GM19372 (cell line): ENCODE data around the gene MID1.

ENCODE experiments used
- ATAC-seq: cut with Tn5 transposase; IDR thresholded peaks from one replicate; pipeline ENCODE4 v1.9.1; 2021; ENCODE audit warnings: mild to moderate bottlenecking, low read depth, moderate library complexity; ENCODE audit not compliant: unreplicated experiment

The MID1 gene

DNA sequence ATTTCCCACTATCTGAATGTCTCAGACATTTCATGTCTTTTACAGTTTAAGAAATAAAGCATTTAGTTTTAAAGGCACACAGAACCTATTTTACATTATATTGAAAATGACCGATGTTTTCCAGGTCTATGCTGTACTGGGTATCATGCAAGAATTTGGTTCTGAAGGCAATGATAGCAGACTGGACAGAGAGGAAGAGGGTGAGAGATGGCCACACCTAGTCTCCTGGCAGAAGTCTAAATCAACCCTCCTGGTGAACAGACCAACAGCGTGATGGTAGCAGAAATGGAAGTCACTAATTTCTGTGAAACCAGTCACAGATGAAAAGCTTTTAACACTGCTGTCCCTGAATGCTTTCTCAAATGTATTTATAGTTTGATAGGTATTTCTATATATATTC is 41.9 kb downstream of the MID1 start:
- no peak for ATAC-seq

DNA sequence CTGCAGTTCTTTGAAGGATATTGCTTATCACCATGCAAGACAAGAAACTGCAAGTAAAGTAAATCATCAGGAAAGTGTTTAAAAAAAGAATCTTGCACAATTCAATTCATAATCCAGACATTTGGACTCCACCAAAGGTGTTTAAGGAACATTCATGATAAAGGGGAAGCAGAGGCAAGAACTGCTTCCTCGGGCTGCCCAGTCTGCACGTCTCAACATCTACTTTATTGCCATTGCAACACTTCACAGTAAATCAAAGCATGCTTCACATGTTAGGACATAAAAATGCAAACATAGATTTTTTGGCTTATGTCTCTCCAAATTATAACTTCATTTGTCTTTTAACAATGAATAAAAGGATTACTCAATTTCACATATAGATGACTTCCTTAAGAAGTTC is 42.5 kb downstream of the MID1 start:
- ATAC-seq = no peak

DNA sequence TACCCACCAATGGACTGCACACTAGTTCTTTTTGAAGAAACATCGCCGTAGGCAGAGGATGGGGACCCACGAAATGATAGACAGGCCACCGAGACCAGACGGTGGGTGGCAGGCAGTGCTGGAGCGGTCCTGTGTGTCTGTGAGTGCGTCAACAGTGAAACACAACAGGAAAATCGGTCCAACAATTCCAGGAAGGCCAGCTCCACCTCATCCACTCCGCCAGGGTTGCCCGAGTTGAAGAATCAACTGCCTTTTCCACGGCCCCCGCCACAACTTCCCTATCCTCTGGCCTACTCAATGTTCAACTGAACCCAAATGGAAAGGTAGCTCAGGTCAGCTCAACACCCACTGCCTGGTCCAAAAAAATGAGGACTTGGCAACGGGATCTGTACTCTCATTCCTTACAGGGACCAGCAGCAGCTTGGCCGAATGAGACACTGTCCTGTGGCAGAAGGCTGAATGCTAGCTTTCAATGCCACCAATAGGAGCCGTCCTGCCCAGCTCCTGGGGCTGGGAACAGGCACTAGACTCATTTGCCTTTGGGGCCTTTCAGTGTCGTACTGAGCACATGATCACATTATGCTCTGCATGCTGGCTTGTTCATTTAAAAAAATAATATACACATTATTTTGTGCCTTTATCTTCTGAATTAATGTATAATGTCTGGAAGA is 43.5 kb downstream of the MID1 start:
- no peak for ATAC-seq

DNA sequence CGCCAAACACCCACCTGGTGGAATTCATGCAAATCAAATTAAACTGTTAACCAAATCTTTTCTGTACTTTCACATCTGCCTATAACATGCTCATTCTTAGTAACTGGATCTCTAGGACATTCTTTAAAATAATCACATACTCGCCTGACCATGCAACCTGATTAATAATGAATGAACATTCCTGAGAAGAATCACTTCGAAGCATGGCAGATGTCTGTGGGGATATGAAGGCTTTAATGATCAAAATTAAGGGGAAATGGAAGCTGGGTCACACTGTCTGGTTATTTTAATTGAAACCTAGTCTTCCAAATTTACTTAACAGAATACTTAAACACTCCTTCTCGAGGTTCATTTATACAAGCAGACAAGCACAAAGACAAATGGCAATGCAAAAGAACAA is 44.2 kb downstream of the MID1 start:
- ATAC-seq = no peak

DNA sequence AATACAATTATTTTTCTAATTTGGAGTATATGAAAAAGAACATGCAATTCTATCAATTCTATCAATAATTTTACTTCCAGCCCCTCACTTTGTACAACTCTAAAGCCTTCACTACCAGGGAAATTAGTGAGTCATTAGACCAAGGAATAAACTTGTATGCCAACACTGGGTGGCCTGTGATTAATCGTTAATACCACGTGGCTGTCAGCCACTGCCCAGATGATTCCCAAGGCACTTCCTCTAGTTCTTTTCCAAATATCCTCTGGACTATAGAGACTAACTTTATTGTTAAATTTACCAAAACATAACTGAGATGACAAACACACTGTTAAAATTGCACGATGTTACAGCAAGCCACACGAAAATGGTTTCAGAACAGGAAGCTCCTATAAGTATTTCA is 45.7 kb downstream of the MID1 start:
- no peak for ATAC-seq

DNA sequence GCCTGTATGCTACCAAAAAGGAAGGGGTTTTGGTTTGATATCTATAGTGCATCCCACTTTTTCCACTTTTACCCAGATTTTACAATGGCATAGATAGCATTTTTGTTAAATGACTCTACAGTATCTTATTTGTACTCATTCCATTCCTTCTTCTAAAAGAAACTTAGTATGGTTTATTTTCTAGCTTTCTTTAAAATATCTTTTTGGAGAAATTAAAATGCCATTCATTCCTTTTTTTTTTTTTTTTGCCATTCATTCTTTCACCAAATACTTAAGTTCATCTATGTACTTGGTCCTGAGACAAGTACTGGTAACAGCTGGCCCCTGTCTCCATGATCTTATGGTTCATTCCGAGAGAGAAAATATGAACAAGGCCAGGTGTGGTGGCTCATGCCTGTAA is 49.1 kb downstream of the MID1 start:
- ATAC-seq = no peak

DNA sequence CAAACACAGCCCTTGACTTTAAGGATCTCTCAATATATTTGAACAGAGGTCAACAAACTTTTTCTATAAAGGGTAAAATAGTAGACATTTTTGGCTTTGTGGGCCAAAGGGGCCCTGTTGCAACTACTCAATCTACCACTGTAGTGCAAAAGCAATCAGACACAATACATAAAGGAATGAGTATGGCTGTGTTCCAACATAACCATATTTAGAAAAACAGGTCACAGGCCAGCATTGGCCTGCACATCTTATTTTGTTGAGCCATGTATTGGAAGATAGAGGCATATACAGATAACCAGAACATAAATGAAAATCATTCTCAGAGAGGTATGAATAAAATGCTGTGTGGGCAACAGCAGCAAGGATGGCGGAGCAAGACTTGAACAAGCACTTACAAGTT is 49.8 kb downstream of the MID1 start:
- ATAC-seq = no peak

DNA sequence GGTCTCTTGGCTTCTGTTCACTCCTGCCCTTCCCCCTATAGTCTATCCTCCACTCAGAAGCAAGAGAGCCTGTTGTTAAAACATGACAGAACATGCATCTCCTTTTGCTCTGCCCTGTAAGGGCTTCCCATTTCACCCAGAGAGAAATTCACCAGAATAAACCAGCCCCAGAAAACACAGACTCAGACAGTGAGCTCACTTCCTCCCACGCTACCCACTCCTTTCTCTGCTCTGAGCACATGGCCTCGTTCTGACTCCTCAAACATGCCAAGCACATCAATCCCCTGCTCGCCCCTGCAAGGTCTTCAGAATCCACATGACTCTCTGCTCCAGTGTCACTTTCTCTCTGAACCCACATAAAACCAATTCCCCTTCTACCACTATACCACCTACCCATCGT is 50.4 kb downstream of the MID1 start:
- ATAC-seq = no peak

DNA sequence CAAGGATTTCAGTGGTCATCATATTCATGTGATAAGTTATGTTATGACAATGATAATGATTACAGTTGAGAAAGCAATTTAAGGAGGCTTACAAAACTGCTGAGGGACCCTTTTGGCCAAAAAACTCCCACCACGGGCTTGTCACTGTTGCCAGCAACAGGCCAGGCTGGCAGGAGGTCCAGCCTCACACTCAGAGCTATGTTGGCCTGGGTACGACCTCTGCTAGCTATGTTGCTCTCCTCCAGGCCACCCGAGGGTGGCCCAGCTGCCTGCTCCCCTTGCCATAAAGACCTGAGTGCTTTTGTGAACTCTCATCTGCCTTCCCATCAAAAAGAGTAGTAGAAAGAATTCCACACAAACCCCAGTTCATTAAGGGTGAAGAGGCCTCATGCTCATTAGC is 52.0 kb downstream of the MID1 start:
- ATAC-seq = no peak

DNA sequence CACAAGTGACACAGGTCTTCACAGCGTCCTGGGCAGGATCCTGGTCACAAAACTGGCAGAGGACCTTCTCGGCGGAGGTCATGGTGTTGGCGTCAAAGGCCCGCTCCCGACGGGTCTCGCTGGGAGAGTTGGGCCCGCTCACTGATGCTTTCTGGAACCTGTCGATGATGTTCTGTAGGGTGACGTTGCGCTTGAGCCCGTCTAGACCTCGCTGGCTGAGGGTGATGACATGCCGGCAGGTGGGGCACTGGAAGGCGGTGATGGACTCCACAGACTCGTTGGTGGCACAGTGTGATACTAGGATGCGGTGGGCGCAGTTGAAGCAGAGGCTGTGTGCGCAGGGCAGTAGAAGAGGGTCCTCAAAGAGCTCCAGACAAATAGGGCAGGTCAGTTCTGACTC is 53.2 kb downstream of the MID1 start:
- ATAC-seq = no peak

DNA sequence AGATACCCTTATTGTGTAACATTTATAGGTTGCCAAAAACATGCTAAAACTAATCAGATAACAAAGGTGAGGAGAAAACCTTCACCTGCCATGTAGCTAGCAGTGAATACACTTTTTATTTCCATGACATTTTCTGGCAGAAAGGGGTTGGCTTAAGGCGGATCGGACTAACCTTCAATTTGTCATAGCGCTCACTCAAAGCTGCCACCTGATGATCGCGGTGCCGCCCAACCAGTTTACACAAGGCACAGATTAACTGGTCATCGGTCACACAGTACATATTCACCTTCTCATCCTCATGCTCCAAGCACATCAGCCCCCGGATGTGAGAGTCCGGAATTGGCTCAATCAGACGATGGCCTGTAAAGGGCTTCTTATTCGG is 53.7 kb downstream of the MID1 start:
- ATAC-seq = no peak

DNA sequence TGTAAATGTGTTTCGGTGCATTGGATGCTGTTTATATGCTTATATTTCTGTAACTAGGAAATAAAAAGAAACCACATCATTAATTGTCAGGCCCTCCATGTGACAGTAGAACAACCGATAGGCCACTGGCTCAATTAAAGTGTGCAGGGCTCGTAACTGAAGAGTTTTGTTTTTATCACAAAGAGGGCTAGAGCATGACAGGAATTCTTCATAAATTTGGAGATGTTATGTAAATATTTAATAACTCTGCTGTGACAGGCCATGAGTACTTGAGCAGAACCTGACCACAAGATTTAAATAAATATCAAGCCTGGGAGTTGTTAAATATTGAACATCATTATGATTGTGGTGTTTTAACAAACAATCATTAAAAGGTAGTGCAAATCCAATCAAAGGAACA is 55.9 kb downstream of the MID1 start:
- ATAC-seq = no peak

DNA sequence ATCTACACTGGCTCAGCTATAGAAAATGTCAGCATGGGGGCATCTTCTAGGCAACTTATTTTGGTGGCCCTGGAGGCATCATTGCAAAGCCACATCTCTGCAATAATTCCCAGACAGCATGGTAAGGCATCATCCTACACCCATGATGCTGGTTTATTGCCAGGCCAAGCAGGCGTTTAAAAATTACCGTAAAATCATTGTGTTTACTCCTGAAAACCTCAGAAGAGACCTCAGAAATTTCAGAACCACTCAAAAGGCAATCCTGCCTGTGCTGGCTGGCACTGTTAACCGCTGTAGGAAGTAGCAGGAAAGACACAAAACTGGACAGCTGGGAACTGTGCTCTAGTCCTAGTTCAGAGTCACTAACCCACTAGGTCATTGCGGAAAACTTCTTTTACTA is 63.2 kb downstream of the MID1 start:
- no peak for ATAC-seq

DNA sequence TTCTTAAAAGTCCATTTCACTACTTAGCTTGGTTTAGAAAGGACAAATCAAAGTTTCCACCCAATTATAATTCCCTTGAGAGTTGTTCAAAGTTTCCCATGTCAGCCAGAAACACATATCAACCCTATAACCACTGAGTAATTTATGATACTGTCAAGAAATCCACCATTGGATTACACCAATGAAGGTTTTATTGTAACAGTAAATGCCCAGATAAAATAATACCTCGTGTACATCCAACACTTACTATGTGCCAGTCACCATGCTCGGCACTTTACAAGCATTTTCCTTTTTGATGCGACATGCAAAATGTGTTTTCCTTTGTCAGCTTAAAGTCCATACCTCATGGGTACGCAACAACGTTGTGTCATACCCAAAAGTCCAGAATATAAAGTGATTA is 64.0 kb downstream of the MID1 start:
- no peak for ATAC-seq

DNA sequence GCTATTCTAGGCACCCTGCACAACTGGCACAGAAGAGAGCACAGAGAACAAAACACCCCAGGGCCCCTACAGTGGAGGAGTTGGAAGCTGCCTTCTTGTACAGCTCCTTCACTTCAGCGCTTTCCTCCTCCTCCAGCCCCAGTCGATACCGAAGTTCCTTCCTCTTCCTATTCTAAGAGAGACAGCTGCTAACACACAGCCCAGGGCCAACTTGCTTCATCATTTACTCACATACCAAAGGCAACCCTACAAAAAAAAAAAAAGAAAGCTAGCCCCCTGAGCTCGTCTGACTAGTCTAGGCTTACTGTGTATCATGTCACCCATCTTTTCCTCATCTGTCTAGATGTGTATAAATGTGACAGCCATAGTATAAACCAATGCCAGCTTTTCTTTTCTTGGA is 64.5 kb downstream of the MID1 start:
- no peak for ATAC-seq

DNA sequence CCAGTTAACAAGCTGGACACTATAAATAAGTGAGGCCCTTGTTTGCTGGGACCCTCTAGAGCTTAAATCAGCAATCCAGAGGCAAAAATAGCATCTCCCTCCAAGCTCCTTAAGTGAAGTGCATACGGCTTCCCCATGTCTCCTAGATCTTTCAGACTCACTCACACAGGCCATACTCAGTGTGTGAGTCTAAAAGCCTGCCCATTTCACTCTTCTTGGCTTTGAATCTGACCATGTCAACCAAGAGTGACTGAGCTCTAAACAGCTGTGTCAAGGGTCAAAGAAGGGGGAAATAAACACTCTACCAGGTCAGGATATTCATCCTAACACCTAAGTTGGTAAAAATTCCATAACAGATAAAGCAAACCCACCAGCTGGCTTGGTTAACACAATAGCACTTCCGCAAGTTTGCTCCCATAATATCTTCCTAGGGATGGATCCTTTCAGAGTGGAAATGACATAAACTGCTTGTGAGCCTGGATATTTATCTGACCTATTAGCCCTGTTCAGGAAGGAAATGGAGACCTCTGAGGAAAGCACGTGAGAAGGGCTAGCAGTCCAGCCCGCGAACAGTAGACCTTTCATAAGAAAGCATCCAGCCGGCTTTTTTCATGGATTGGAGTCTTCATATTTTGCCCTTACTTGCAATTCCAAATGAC is 65.6 kb downstream of the MID1 start:
- ATAC-seq = no peak

DNA sequence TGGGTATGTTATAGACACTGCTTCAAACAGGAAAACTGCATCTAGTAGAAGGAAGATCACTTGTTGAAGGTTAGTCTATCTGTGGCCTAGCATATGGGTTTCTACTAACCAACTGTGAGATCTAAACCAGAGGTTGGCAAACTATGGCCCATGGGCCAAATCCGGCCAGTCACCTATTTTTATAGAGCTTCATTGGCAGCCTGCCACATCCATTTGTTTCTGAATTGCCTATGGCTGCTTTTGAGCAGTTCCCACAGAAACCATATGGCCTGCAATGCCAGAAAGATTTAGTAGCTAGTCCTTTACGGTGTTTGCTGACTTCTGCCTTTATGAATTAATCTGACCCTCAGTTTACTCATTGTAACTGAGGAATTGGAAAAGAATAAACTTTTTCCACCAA is 71.1 kb downstream of the MID1 start:
- no peak for ATAC-seq

DNA sequence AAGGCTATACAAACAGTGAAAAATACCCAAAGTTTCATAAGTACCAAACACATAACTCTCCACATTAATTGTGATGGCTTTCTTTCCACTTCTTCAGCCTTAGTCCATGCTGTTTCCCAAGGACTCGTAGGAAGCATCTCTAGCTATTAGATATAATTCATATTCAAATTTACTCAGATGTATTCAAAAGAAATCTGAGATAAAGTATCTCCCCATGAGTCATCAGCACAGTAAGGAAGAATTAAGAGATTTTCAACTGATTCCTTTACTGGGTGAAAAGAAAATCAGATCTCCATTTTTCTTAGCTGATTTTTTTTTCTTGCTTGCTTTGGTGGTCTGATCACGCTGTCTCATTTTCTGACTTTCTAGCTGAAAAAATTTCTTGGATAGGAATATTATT is 71.7 kb downstream of the MID1 start:
- no peak for ATAC-seq

DNA sequence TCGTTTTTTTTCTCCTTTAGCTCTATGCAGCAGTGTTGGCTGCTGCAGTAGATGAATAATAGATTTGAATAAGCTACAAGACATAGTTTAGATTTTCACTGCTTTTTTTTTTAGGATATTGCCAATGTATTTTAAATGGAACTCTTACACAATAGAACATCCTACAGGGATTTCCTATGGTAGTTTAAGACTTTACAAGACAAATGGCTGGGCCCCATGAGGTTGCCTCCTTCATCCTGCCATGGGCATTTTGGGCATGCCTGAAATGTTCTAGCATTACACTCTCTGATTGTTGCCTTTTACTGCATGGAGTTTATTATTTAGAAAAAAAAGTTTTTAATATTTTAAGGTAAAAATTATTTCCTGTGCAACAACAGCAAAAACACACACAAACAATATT is 74.5 kb downstream of the MID1 start:
- no peak for ATAC-seq

DNA sequence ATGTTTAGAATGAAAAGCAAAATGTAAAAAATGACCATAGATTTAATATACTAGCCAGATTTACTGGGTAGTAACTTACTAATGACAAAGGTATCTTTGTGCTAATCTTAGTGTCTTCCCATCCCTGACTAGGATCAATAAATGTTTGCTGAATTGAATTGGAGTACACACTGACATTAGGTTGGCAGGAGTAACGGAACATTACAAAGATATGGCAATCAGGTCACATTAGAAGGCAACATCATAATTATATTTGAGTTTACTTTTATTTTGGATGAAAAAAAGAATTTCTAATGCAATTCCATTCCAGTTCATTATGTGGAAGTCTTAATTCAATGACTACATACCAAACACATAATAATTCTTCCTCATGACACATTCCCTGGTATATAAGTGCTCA is 77.8 kb downstream of the MID1 start:
- no peak for ATAC-seq

DNA sequence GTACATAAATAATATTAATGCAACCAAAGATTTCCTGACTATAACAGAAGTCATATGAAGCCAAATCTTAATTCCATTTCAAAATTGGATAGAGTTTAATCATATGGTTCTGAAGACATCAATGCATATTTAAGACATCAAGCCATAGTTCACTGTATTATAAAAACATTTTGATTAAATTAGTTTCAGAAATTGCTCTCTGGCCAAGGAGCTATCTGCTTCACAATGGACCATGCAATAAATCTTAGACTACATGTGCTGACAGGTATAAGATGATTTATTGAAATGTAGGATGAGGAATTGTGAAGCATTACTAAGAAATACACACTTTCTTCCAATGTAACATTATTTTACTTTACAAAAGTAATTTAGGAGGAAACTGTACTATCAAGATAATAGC is 81.6 kb downstream of the MID1 start:
- ATAC-seq = no peak

DNA sequence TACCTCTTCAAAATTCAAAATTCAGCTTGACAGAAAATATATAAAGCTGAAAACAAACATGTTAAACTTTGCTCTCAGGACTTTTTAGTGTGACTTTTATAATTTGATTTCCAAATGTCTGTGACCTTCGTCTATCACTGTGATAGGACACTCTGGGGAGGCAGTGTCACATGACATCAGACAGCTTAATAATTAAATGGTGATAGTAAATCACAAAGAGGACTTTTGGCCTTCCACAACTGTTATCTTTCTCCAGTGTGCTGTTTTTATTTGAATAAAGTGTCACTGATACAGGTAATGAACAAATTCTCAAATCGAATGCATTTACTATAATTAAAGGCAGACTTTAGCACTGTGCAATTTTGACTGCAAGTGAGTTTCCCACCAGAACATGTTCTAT is 83.1 kb downstream of the MID1 start:
- no peak for ATAC-seq

DNA sequence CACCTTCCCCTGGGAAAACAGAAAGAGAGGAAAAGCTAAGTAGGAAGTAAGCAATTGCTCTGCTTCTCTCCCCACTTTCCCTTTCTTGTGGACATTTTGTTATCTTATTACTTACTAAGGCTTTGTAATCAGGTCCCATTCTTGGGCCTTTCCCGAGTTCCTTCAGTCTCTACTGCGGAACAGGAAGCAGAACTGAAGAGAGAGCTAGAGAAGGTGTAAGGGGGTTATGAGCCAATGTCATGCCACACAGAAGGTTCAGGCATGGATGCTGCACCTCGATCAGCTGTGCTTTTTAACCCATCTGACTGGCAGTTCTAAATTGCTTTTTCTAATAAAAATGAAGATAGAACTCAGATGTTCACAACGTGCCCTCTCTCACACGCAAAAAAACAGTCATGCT is 83.6 kb downstream of the MID1 start:
- no peak for ATAC-seq
